Erythroblast (primary cell): ENCODE data around the gene PAX6.
"Not testable (repeated sequence)": the region's sequence is repeated elsewhere in the genome, so short reads cannot be mapped to it uniquely, and the experiment has no call there.

Source experiments
- GATA1 ChIP-seq: IDR thresholded peaks from 2 replicates; pipeline ENCODE4 v1.6.1; 2011; ENCODE audit warnings: low read depth, mild to moderate bottlenecking, control low read depth, low read length, moderate library complexity
- POLR2A ChIP-seq: IDR thresholded peaks from 2 replicates; pipeline ENCODE4 v1.6.1; 2011; ENCODE audit warnings: mild to moderate bottlenecking, low read length

DNA sequence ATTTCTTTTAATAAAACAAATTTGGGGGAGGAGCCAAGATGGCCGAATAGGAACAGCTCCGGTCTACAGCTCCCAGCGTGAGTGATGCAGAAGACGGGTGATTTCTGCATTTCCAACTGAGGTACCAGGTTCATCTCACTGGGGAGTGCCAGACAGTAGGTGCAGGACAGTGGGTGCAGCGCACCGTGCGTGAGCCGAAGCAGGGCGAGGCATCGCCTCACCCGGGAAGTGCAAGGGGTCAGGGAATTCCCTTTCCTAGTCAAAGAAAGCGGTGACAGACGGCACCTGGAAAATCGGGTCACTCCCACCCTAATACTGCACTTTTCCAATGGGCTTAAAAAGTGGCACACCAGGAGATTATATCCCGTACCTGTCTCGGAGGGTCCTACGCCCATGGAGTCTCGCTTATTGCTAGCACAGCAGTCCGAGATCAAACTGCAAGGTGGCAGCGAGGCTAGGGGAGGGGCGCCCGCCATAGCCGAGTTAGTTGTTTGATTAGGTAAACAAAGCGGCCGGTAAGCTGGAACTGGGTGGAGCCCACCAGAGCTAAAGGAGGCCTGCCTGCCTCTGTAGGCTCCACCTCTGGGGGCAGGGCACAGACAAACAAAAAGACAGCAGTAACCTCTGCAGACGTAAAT lies 70.3 kb downstream of the PAX6 start:
- not testable (repeated sequence) for TF ChIP-seq POLR2A, GATA1
